ENCODE data around the gene MUC4. TPM values are rescaled to one million over a fixed set of nuclear protein-coding genes. Genes with fewer than 3 reads are reported as not detected.
A peak's percentile ranks its signal among the peaks of the same experiment; 100 is the strongest.
"Not testable (repeated sequence)": the region's sequence is repeated elsewhere in the genome, so short reads cannot be mapped to it uniquely, and the experiment has no call there.

The MUC4 gene
- total and polyA plus RNA-seq, 7 experiments from 2014 or later: 0.07 to 0.48 TPM; not detected in 5

DNA sequence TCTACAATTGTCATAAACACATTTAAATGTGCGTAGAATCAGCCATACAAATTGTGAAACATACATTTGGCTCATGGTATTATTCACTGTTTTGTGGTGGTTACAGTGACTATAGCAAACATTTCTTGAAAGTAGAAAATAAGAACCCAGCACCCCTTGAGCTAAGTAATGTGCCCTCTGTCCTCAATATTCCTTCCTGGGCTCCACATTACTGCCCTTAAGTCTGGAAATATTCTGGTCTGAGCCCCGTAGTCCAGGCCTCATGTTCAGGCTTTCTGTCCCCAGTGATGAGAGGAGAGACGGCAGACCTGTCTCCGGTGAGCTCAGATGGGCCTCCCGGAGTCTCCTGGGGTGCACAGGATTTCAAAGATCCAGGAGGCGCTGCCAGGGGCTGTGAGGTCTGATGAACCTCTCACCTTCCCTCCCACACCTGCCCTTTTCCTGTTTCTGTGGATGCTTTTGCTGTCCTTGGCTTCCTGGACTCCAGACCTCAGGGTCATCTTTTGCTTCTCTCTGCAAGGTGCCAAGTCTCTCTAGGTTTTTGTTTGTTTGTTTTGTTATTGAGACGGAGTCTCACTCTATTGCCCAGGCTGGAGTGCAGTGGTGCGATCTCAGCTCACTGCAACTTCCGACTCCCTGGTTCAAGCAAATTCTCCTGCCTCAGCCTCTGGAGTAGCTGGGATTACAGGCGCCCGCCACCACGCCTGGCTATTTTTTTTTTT lies 99.8 kb downstream of the MUC4 start:
- CTCF ChIA-PET: interaction anchor here (0.6 kb wide), 1 partner anchor 74 kb away, joined by 3 read pairs; no protein-coding TSS in a partner anchor
- Mint-ChIP-seq H3K4me3 (no peak overlapping the region), H3K9me3 (peaks cover 0 to 6% (median 0%) of the 10 kb centered on the region in 11 donors), H3K27me3 (no peaks in the 10 kb centered on the region), H3K27ac (peak overlapping the region in 2 of 9 donors; percentile 7 to 38), H3K36me3 (peaks cover 32 to 66% (median 55%) of the 10 kb centered on the region in 5 donors), H3K4me1 (peaks cover 0 to 7% (median 0%) of the 10 kb centered on the region in 7 donors)
- Histone ChIP-seq H3K27me3 (ENCODE audit: control insufficient read depth in 2 of 2, insufficient read depth in 2 of 2, low read length in 2 of 2) (no peaks in the 10 kb centered on the region), H3K4me3 (ENCODE audit: low read length) (no peak overlapping the region), H3K4me1 (ENCODE audit: control insufficient read depth in 2 of 2, insufficient read depth in 2 of 2, low read length in 2 of 2) (no peaks in the 10 kb centered on the region), H3K27ac (ENCODE audit: low read depth, low read length) (no peak overlapping the region), H3K36me3 (ENCODE audit: control insufficient read depth in 2 of 3, insufficient read depth in 3 of 3, low read length in 3 of 3) (peaks cover 0 to 26% (median 4%) of the 10 kb centered on the region in 3 experiments), H3K9me3 (ENCODE audit: control insufficient read depth in 2 of 3, low read length in 3 of 3) (no peaks in the 10 kb centered on the region)
- DNase-seq: peak in 2 of 9 donors; percentile 20 to 46
- intact Hi-C loops (cut with micrococcal nuclease): no loop called here
- no peak for ATAC-seq
- POLR2A ChIA-PET: no interaction called here

DNA sequence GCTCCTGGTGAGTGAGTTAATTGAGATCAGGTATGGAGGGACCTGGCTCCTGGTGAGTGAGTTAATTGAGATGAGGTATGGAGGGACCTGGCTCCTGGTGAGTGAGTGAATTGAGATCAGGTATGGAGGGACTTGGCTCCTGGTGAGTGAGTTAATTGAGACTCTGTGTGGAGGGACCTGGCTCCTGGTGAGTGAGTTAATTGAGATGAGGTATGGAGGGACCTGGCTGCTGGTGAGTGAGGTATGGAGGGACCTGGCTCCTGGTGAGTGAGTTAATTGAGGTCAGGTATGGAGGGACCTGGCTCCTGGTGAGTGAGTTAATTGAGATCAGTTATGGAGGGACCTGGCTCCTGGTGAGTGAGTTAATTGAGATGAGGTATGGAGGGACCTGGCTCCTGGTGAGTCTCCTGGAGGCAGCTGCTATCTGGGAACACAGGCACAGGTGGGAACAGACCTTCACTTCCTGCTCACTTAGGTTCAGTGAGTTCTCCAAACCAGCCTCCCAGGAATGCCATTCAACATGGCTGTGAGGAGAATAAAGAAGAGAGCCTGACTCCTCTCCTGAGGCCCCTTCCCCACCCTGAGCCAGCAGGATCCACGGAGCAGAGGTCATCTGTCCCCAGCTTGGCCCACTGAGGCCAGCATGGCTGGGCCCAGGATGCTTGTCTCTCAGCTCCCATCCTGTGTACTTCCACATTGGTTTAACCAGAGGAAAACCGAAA lies 100.5 kb downstream of the MUC4 start:
- CTCF ChIA-PET: not testable (repeated sequence)

DNA sequence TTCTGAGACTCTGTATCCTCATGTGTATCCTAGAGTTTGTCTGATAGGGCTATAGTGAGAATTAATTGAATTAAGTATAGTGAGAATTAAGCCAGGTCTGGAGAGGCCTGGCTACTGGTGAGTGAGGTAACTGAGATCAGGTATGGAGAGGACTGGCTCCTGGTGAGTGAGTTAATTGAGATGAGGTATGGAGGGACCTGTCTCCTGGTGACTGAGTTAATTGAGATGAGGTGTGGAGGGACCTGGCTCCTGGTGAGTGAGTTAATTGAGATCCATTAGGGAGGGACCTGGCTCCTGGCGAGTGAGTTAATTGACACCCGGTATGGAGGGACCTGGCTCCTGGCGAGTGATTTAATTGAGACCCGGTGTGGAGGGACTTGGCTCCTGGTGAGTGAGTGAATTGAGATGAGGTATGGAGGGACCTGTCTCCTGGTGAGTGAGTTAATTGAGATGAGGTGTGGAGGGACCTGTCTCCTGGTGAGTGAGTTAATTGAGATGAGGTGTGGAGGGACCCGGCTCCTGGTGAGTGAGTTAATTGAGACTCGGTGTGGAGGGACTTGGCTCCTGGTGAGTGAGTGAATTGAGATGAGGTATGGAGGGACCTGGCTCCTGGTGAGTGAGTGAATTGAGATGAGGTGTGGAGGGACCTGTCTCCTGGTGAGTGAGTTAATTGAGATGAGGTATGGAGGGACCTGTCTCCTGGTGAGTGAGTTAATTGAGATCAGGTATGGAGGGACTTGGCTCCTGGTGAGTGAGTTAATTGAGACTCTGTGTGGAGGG lies 101.4 kb downstream of the MUC4 start:
- H3K4me3 Mint-ChIP-seq; H3K27me3 Mint-ChIP-seq; H3K27me3 ChIP-seq (ENCODE audit: control insufficient read depth in 2 of 2, insufficient read depth in 2 of 2, low read length in 2 of 2); H3K4me3 ChIP-seq (ENCODE audit: low read length); H3K27ac Mint-ChIP-seq; H3K4me1 Mint-ChIP-seq; POLR2A ChIA-PET; H3K9me3 ChIP-seq (ENCODE audit: control insufficient read depth in 2 of 3, low read length in 3 of 3); H3K4me1 ChIP-seq (ENCODE audit: control insufficient read depth in 2 of 2, insufficient read depth in 2 of 2, low read length in 2 of 2); H3K27ac ChIP-seq (ENCODE audit: low read depth, low read length); ATAC-seq; CTCF ChIA-PET; intact Hi-C loops (cut with micrococcal nuclease); H3K9me3 Mint-ChIP-seq; DNase-seq: not testable (repeated sequence)
- peaks cover 31 to 56% (median 52%) of the 10 kb centered on the region in 5 donors for H3K36me3 Mint-ChIP-seq
- peaks cover 0 to 23% (median 4%) of the 10 kb centered on the region in 3 experiments for H3K36me3 ChIP-seq (ENCODE audit: control insufficient read depth in 2 of 3, insufficient read depth in 3 of 3, low read length in 3 of 3)

More for the DNA sequence above, 100.5 kb downstream of the MUC4 start:
- POLR2A ChIA-PET; H3K4me1 ChIP-seq (ENCODE audit: control insufficient read depth in 2 of 2, insufficient read depth in 2 of 2, low read length in 2 of 2); H3K27me3 ChIP-seq (ENCODE audit: control insufficient read depth in 2 of 2, insufficient read depth in 2 of 2, low read length in 2 of 2); intact Hi-C loops (cut with micrococcal nuclease); ATAC-seq; H3K27me3 Mint-ChIP-seq; H3K27ac ChIP-seq (ENCODE audit: low read depth, low read length); H3K9me3 Mint-ChIP-seq; H3K4me3 ChIP-seq (ENCODE audit: low read length); DNase-seq; H3K27ac Mint-ChIP-seq; H3K4me3 Mint-ChIP-seq; H3K9me3 ChIP-seq (ENCODE audit: control insufficient read depth in 2 of 3, low read length in 3 of 3); H3K4me1 Mint-ChIP-seq: not testable (repeated sequence)
- H3K36me3 ChIP-seq (ENCODE audit: control insufficient read depth in 2 of 3, insufficient read depth in 3 of 3, low read length in 3 of 3): peaks cover 0 to 26% (median 4%) of the 10 kb centered on the region in 3 experiments
- peaks cover 32 to 65% (median 55%) of the 10 kb centered on the region in 5 donors for H3K36me3 Mint-ChIP-seq

DNA sequence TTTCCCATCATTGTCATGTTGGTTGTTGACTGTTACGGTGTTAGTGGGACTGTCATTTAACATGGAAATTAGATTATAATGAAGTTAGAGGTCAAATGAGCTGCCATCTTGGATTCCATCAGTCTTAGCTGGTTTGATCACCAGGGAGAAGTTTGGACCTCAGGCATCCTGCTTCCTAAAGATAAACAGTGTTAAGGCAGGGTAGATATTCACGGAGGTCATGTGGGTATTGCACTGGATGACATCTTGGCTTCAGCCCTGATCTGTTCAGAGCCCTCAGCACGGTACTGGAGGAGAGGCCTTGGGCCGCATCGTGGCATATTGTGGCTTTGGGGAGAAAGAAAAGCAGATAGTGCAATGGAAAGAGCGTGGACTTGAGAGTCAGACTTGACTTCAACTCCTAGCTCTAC lies 102.0 kb downstream of the MUC4 start:
- DNase-seq (no peak), ATAC-seq (no peak)
- Histone ChIP-seq H3K4me3 (ENCODE audit: low read length) (no peak overlapping the region), H3K4me1 (ENCODE audit: control insufficient read depth in 2 of 2, insufficient read depth in 2 of 2, low read length in 2 of 2) (no peaks in the 10 kb centered on the region), H3K9me3 (ENCODE audit: control insufficient read depth in 2 of 3, low read length in 3 of 3) (no peaks in the 10 kb centered on the region), H3K27ac (ENCODE audit: low read depth, low read length) (no peak overlapping the region), H3K27me3 (ENCODE audit: control insufficient read depth in 2 of 2, insufficient read depth in 2 of 2, low read length in 2 of 2) (no peaks in the 10 kb centered on the region), H3K36me3 (ENCODE audit: control insufficient read depth in 2 of 3, insufficient read depth in 3 of 3, low read length in 3 of 3) (peaks cover 0 to 17% (median 4%) of the 10 kb centered on the region in 3 experiments)
- no peaks in the 10 kb centered on the region for H3K27me3 Mint-ChIP-seq
- H3K4me1 Mint-ChIP-seq: peaks cover 0 to 7% (median 0%) of the 10 kb centered on the region in 7 donors
- ChIA-PET CTCF (no interaction called here), POLR2A (no interaction called here)
- H3K9me3 Mint-ChIP-seq: peaks cover 0 to 2% (median 0%) of the 10 kb centered on the region in 11 donors
- peaks cover 25 to 50% (median 46%) of the 10 kb centered on the region in 5 donors for H3K36me3 Mint-ChIP-seq
- no peak overlapping the region for H3K4me3 Mint-ChIP-seq
- intact Hi-C loops (cut with micrococcal nuclease): no loop called here
- peak overlapping the region in 1 of 9 donors; percentile 14 for H3K27ac Mint-ChIP-seq

DNA sequence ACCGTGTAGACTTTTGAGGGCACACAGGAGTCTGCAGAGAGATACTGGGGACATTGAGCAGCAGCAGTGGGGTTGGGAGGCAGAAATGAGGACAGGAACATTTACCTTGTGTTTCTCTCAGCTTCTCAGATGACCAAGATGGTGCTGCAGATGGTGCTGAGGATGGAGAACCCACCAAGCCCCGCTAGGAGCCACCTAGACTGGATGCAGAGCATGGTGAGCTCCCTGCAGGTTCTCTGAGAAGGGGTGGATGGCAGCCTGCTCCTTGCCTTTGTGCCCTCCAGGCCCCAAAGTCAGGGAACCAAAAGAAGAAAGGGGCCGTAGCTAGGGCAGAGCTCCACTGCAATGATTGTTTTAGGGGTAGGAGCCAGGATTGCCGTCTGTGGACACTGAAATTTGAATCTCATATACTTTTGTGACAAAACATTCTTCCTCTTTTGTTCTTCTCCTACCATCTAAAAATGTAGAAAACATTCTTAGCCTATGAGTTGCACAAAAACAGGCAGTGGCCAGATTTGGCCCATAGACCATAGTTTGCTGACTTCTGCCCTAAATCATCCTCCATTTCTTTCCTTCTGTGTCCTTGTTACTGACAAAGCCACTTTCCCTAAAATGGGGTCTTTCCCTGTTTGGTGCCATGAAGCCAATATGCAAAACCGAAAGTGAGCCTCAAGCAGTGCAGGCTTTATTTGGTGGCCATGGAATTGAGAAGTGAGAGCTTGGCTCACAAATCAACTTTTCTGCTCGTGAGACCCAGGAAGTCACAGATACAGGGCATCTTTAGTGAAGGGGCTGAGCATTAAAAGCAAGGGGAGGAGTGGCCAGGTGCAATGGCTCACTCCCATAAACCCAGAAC lies 102.9 kb downstream of the MUC4 start:
- Mint-ChIP-seq H3K4me1 (peaks cover 0 to 7% (median 0%) of the 10 kb centered on the region in 7 donors), H3K27ac (peak overlapping the region in 1 of 9 donors; percentile 60), H3K36me3 (peaks cover 20 to 44% (median 41%) of the 10 kb centered on the region in 5 donors), H3K27me3 (no peaks in the 10 kb centered on the region), H3K4me3 (no peak overlapping the region), H3K9me3 (no peaks in the 10 kb centered on the region)
- Histone ChIP-seq H3K27ac (ENCODE audit: low read depth, low read length) (no peak overlapping the region), H3K27me3 (ENCODE audit: control insufficient read depth in 2 of 2, insufficient read depth in 2 of 2, low read length in 2 of 2) (no peaks in the 10 kb centered on the region), H3K9me3 (ENCODE audit: control insufficient read depth in 2 of 3, low read length in 3 of 3) (no peaks in the 10 kb centered on the region), H3K36me3 (ENCODE audit: control insufficient read depth in 2 of 3, insufficient read depth in 3 of 3, low read length in 3 of 3) (peaks cover 0 to 12% (median 4%) of the 10 kb centered on the region in 3 experiments), H3K4me1 (ENCODE audit: control insufficient read depth in 2 of 2, insufficient read depth in 2 of 2, low read length in 2 of 2) (no peaks in the 10 kb centered on the region), H3K4me3 (ENCODE audit: low read length) (no peak overlapping the region)
- CTCF ChIA-PET: no interaction called here
- ATAC-seq (no peak), DNase-seq (no peak)
- intact Hi-C loops (cut with micrococcal nuclease): no loop called here
- POLR2A ChIA-PET: interaction anchor here (0.6 kb wide), 1 partner anchor 267 kb away, joined by 3 read pairs; no protein-coding TSS in a partner anchor

DNA sequence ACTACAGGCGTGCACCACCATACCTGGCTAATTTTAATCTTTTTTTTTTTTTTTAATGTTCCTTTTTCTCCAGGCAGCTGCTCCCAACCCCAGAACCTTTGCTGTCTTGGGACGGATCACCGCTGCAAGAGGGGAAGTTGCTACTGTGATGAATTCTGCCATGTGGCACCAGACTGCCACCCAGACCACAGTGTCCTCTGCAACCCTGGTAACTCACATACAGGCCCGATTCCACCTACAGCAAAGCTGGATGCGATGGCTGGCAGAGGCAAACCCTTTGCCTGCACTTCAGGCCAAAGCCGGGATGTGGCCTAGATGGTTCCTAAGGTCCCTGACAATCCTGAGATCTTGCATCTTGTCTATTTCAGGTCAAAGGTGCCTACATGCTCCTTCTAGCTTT lies 103.7 kb downstream of the MUC4 start:
- ChIA-PET CTCF (interaction anchor here (0.6 kb wide), 1 partner anchor 501 kb away, joined by 4 read pairs; no protein-coding TSS in a partner anchor), POLR2A (no interaction called here)
- Histone ChIP-seq H3K4me3 (ENCODE audit: low read length) (no peak overlapping the region), H3K27me3 (ENCODE audit: control insufficient read depth in 2 of 2, insufficient read depth in 2 of 2, low read length in 2 of 2) (no peaks in the 10 kb centered on the region), H3K36me3 (ENCODE audit: control insufficient read depth in 2 of 3, insufficient read depth in 3 of 3, low read length in 3 of 3) (peaks cover 0 to 12% (median 4%) of the 10 kb centered on the region in 3 experiments), H3K4me1 (ENCODE audit: control insufficient read depth in 2 of 2, insufficient read depth in 2 of 2, low read length in 2 of 2) (no peaks in the 10 kb centered on the region), H3K9me3 (ENCODE audit: control insufficient read depth in 2 of 3, low read length in 3 of 3) (no peaks in the 10 kb centered on the region), H3K27ac (ENCODE audit: low read depth, low read length) (no peak overlapping the region)
- H3K4me1 Mint-ChIP-seq: peaks cover 0 to 7% (median 0%) of the 10 kb centered on the region in 7 donors
- no peak overlapping the region for H3K4me3 Mint-ChIP-seq
- no peaks in the 10 kb centered on the region for H3K27me3 Mint-ChIP-seq
- H3K9me3 Mint-ChIP-seq: no peaks in the 10 kb centered on the region
- DNase-seq (no peak), ATAC-seq (no peak)
- intact Hi-C loops (cut with micrococcal nuclease): no loop called here
- peaks cover 20 to 44% (median 41%) of the 10 kb centered on the region in 5 donors for H3K36me3 Mint-ChIP-seq
- no peak overlapping the region for H3K27ac Mint-ChIP-seq

All from naive thymus-derived CD4-positive, alpha-beta T cell (primary cell).